ENCODE data around the gene ERMARD.

DNA sequence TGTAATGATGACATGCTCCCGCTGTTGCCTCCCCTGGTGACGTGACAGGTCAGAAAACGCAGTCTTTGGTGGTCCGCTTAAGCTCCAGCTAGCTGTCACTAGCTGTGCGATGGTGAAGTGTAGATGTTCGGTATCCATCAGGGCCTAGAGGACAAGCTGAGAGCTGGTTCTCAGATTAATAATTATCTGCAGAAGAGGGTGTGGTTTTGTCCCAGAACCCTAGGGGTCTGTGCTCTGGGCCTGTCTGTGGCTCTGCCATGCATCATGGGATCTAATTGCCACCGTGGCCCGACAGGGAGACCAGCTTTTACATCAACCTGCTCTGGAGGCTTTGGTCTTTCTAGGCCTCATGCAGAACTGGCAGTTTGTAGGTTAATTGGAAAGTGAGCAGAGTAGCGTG is 34.1 kb downstream of the ERMARD start:
- no peak for TF ChIP-seq EZH2 (IDR thresholded peaks at IDR 0.05; ENCODE audit: insufficient read depth, poor library complexity, severe bottlenecking)
- no peak for TF ChIP-seq EZH2phosphoT487 (IDR thresholded peaks at IDR 0.05; ENCODE audit: insufficient read depth, low read depth)
